Measurements from ENCODE around the gene GRAMD4.

DNA sequence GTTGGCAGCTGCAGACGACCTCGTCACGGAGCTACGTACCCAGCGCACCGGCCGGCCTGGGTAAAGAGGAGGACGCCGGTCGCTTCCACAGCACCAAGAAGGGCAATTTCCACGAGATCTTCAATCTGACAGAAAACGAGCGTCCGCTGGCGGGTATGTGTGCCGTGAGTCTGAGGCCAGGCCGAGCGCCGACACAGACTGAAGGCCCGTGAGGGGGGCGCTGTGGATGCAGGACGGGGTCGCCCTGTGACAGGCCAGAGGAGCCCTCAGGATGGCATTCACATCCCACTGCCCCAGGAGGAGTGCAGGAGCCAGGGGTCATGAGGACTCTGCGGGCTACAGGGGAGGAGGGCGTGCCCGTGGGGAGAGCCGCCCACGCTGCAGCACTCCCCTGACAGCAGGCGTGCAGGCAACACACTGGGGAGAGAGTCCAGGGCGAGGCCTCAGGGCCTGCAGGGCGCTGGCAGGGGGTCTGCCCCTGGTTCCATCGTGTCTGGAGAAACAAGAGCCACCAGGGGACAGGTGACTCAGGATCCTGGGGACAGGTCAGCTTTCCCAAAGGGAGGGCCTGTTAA lies 53.6 kb downstream of the GRAMD4 start:
- TF ChIP-seq, protein P1, sequence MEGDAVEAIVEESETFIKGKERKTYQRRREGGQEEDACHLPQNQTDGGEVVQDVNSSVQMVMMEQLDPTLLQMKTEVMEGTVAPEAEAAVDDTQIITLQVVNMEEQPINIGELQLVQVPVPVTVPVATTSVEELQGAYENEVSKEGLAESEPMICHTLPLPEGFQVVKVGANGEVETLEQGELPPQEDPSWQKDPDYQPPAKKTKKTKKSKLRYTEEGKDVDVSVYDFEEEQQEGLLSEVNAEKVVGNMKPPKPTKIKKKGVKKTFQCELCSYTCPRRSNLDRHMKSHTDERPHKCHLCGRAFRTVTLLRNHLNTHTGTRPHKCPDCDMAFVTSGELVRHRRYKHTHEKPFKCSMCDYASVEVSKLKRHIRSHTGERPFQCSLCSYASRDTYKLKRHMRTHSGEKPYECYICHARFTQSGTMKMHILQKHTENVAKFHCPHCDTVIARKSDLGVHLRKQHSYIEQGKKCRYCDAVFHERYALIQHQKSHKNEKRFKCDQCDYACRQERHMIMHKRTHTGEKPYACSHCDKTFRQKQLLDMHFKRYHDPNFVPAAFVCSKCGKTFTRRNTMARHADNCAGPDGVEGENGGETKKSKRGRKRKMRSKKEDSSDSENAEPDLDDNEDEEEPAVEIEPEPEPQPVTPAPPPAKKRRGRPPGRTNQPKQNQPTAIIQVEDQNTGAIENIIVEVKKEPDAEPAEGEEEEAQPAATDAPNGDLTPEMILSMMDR (IDR thresholded peaks at IDR 0.05; ENCODE audit: low read length) = no peak
- TF ChIP-seq EZH2 (optimal IDR thresholded peaks at IDR 0.05; ENCODE audit: low read depth, low read length) = no peak

Measured in MM.1S (cell line).